Measurements from ENCODE around the gene UBXN10.
A peak's percentile ranks its signal among the peaks of the same experiment; 100 is the strongest.
"Not testable (repeated sequence)": the region's sequence is repeated elsewhere in the genome, so short reads cannot be mapped to it uniquely, and the experiment has no call there.

The UBXN10 gene

GRCh38 chr1:20212685-20213331 lies 26.9 kb downstream of the UBXN10 start:
- Histone ChIP-seq H3K27me3 (ENCODE audit: insufficient read depth, low read depth, severe bottlenecking) (peaks cover 37% of the 10 kb centered on the region), H3K36me3 (no peaks in the 10 kb centered on the region), H3K9me3 (ENCODE audit: severe bottlenecking) (peaks cover 3% of the 10 kb centered on the region), H3K27ac (no peak overlapping the region), H3K4me3 (ENCODE audit: low read depth, low read length) (no peak overlapping the region)
- peak; percentile 91 for DNase-seq
- TF ChIP-seq CTCF (IDR thresholded peaks at IDR 0.05; ENCODE audit: low read depth, low read length): peak; percentile 60

GRCh38 chr1:20215716-20216115 lies 29.8 kb downstream of the UBXN10 start:
- Histone ChIP-seq H3K27ac (no peak overlapping the region), H3K4me3 (ENCODE audit: low read depth, low read length) (no peak overlapping the region), H3K9me3 (ENCODE audit: severe bottlenecking) (peaks cover 3% of the 10 kb centered on the region), H3K27me3 (ENCODE audit: insufficient read depth, low read depth, severe bottlenecking) (peaks cover 55% of the 10 kb centered on the region), H3K36me3 (no peaks in the 10 kb centered on the region)
- no peak for TF ChIP-seq CTCF (IDR thresholded peaks at IDR 0.05; ENCODE audit: low read depth, low read length)
- no peak for DNase-seq

- H3K27ac ChIP-seq: no peak overlapping the region
- H3K4me3 ChIP-seq (ENCODE audit: low read depth, low read length): no peak overlapping the region
- peaks cover 3% of the 10 kb centered on the region for H3K9me3 ChIP-seq (ENCODE audit: severe bottlenecking)
- peak; percentile 57 for TF ChIP-seq CTCF (IDR thresholded peaks at IDR 0.05; ENCODE audit: low read depth, low read length)
- no peaks in the 10 kb centered on the region for H3K36me3 ChIP-seq
- DNase-seq: peak; percentile 34
- H3K27me3 ChIP-seq (ENCODE audit: insufficient read depth, low read depth, severe bottlenecking): peaks cover 56% of the 10 kb centered on the region
These were observed 30.7 kb downstream of the UBXN10 start for GRCh38 chr1:20216574-20216973.

- H3K36me3 ChIP-seq; H3K4me3 ChIP-seq (ENCODE audit: low read depth, low read length); H3K27ac ChIP-seq; DNase-seq; H3K9me3 ChIP-seq (ENCODE audit: severe bottlenecking): not testable (repeated sequence)
- peaks cover 63% of the 10 kb centered on the region for H3K27me3 ChIP-seq (ENCODE audit: insufficient read depth, low read depth, severe bottlenecking)
These were observed 33.2 kb downstream of the UBXN10 start for GRCh38 chr1:20219053-20219452.

GRCh38 chr1:20220036-20220435 lies 34.1 kb downstream of the UBXN10 start:
- H3K4me3 ChIP-seq (ENCODE audit: low read depth, low read length): no peak overlapping the region
- peaks cover 67% of the 10 kb centered on the region for H3K27me3 ChIP-seq (ENCODE audit: insufficient read depth, low read depth, severe bottlenecking)
- H3K27ac ChIP-seq: no peak overlapping the region
- no peak for TF ChIP-seq CTCF (IDR thresholded peaks at IDR 0.05; ENCODE audit: low read depth, low read length)
- H3K9me3 ChIP-seq (ENCODE audit: severe bottlenecking): peaks cover 3% of the 10 kb centered on the region
- DNase-seq: no peak
- no peaks in the 10 kb centered on the region for H3K36me3 ChIP-seq

- Histone ChIP-seq H3K9me3 (ENCODE audit: severe bottlenecking) (no peaks in the 10 kb centered on the region), H3K4me3 (ENCODE audit: low read depth, low read length) (no peak overlapping the region), H3K27ac (no peak overlapping the region), H3K27me3 (ENCODE audit: insufficient read depth, low read depth, severe bottlenecking) (peaks cover 73% of the 10 kb centered on the region), H3K36me3 (no peaks in the 10 kb centered on the region)
- DNase-seq: no peak
- TF ChIP-seq CTCF (IDR thresholded peaks at IDR 0.05; ENCODE audit: low read depth, low read length): no peak
These were observed 37.2 kb downstream of the UBXN10 start for GRCh38 chr1:20223106-20223505.
